GM13977 (cell line): ENCODE results near the gene GALNT13.

Experiments used
- DNase-seq: peaks from one replicate; pipeline ENCODE4 v3.0.0; 2012; ENCODE audit warnings: low spot score
- in situ Hi-C: fragments of 300-500 bp; cut with MboI; formaldehyde crosslinking; loops from one replicate; pipeline ENCODE4 v1.12.0; 2022; ENCODE audit warnings: low sequenced_read_pairs, low pct_unique_long_range_greater_than_20kb, mixed read lengths, inconsistent platforms; ENCODE audit not compliant: unreplicated experiment
- TF ChIP-seq, protein P1 (sequence below): IDR thresholded peaks from 2 replicates; pipeline ENCODE4 v1.5.1; 2012; ENCODE audit warnings: mild to moderate bottlenecking, control low read depth; ENCODE audit not compliant: insufficient read depth; ENCODE audit errors: extremely low read depth, missing control alignments

GALNT13 gene

DNA sequence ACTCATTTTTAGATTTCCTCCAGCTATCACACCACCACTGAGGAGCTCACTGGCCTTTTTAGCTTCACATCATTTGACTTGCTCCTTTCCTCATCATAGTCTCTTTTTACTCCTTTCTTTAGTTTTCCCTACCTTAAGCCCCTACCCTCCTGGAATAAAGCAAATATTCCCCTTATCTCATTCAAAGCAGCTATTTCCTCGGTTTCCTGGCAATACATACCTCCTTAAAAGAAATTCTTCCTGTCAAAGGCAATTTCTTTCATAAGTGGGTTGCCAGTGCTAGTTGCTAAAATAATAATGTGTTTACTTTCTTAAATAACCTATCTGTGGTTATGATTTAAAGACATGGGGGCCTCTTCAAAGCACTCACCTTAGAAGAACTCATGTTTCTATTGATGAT is 359.3 kb downstream of the GALNT13 start:
- TF ChIP-seq, protein P1, sequence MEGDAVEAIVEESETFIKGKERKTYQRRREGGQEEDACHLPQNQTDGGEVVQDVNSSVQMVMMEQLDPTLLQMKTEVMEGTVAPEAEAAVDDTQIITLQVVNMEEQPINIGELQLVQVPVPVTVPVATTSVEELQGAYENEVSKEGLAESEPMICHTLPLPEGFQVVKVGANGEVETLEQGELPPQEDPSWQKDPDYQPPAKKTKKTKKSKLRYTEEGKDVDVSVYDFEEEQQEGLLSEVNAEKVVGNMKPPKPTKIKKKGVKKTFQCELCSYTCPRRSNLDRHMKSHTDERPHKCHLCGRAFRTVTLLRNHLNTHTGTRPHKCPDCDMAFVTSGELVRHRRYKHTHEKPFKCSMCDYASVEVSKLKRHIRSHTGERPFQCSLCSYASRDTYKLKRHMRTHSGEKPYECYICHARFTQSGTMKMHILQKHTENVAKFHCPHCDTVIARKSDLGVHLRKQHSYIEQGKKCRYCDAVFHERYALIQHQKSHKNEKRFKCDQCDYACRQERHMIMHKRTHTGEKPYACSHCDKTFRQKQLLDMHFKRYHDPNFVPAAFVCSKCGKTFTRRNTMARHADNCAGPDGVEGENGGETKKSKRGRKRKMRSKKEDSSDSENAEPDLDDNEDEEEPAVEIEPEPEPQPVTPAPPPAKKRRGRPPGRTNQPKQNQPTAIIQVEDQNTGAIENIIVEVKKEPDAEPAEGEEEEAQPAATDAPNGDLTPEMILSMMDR: no peak
- DNase-seq: no peak
- in situ Hi-C loops: no loop called here

DNA sequence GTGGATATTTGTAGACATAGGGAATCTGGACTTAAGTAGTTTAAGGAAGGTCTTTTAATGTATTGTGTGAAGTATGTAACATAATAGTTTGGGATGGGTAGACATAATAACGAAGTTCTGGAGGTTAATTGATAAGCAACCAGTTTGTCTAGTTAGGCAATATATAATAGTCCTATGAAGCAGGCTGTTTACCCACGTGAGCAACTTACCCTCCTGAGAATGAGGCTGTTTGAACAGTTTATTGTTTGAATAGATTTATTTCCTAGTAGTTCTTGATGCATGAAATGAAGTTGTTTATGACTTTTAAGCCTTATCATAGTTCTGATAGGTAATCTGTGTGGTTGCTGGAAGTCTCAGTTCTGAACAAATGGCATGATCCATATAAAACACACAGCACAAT is 361.5 kb downstream of the GALNT13 start:
- no peak for DNase-seq
- in situ Hi-C loops: no loop called here
- TF ChIP-seq, protein P1: no peak

DNA sequence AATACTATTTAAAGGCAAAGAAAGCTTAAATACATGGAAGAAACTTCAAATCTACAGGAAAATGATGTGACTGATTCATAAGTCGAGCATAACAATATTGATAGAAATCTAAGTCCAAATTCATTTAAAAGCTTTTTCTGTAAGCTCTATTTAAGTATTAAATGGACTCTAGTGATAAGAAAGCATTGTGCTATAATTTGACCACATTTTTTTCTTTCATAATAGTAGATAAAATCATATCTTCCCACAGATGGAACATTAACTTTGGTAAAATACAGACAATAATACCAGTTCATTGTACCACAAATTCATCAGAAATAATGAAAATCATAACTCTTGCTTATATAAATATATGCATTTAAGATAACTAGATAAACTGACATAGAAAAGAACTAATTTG is 366.5 kb downstream of the GALNT13 start:
- TF ChIP-seq, protein P1: no peak
- in situ Hi-C loops: no loop called here
- DNase-seq: no peak

DNA sequence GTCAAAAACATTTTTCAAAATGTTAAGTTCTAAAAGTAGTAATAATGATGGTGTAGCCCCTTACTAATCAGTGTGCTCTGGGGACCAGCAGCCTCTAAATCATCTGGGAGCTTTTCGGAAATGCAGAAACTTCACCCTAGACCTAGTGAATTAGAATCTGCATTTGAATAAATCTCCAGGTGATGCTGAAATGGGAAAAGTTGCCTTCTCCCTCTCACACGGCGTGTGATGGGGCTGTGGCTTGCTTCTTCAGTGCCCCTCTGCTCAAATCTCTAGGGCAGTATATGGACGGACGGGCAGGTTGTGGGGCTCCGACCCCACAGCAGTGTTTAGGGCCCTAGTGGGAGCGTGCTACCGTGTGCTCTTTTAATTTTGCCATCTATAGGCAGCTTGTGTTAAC is 368.6 kb downstream of the GALNT13 start:
- TF ChIP-seq, protein P1: no peak
- in situ Hi-C loops: no loop called here
- DNase-seq: no peak

DNA sequence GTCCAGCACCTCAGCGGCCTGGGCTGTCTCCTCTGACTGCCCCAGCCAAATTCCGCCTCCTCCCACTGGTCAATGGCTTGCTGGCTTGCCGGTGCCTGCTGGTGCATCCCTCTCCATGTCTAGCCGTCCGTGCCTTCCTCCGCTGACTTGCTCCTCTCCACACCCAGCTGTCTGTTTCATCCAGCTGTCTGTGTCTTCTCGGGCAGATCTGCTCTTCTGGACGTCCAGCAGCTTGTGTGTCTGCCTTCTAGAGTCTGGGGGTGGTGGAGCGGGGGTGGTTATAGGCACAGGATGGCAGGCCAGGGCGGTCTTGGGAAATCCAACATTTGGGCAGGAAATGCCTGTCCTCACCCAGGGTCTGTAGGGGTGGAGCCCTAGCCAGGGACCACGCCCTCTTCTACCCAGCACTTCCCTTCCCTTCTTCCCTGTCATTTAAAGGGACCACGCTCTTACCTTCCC is 369.2 kb downstream of the GALNT13 start:
- in situ Hi-C loops: no loop called here
- DNase-seq: no peak

DNA sequence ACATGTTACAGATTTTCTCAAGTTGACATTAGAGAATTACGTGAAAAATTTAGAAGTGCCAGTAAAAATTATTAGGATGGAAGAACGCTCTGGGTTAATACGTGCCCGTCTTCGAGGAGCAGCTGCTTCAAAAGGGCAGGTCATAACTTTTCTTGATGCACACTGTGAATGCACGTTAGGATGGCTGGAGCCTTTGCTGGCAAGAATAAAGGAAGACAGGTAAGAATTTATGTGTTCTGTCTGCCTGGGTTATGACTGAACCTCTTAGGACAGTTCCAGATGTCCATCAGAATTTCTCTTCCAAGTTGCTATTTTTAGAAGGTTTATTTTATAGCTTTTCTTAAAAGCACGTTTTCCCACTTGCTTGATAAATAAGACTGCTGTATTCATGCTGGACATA is 371.0 kb downstream of the GALNT13 start:
- no peak for DNase-seq
- TF ChIP-seq, protein P1: no peak
- in situ Hi-C loops: no loop called here

More for the DNA sequence above, 369.2 kb downstream of the GALNT13 start:
- TF ChIP-seq, protein P1: no peak

DNA sequence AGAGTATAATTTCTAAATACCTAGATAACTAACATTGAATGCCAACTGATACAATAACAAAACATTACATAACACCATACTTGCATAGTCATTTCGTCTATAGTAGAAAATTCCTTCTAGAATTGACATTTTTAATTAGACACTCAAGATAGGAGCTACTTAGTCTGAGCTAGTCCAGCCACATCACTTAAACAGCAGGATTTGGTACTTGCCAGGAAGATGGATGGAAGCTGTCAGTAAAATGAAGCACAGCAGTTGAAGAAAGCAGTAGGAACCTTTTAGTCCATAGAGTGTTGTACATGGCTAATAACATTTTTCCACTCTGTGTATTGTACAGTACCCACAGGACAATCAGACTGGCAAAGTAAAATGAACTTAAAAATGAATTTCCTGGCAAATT is 372.0 kb downstream of the GALNT13 start:
- TF ChIP-seq, protein P1: no peak
- in situ Hi-C loops: no loop called here

More for the DNA sequence above, 372.0 kb downstream of the GALNT13 start:
- DNase-seq: no peak
